Testis (tissue), 3 donors: ENCODE data around the gene SENP7. TPM values are rescaled to one million over a fixed set of nuclear protein-coding genes. Genes with fewer than 3 reads are reported as not detected.

Source experiments
- DNase-seq: peaks from one replicate; pipeline ENCODE4 v3.0.0-alpha.2; 2019
- H3K27ac ChIP-seq, 2 donors: fragments of 200-600 bp; sonication (generic); one replicate each; pipeline ENCODE4 v1.5.1; 2019
- H3K27me3 ChIP-seq: fragments of 200-600 bp; sonication (generic); one replicate; pipeline ENCODE4 v1.5.1; 2019
- H3K36me3 ChIP-seq: fragments of 200-600 bp; sonication (generic); one replicate; pipeline ENCODE4 v1.5.1; 2017; ENCODE audit warnings: low read depth; ENCODE audit errors: missing control alignments
- H3K4me1 ChIP-seq: fragments of 200-600 bp; sonication (generic); one replicate; pipeline ENCODE4 v1.5.1; 2019
- H3K4me3 ChIP-seq, 2 donors: fragments of 200-600 bp; sonication (generic); one replicate each; pipeline ENCODE4 v1.5.1; 2017 to 2019
- H3K9me3 ChIP-seq: fragments of 200-600 bp; sonication (generic); one replicate; pipeline ENCODE4 v1.5.1; 2017
- CTCF ChIP-seq, 3 experiments: fragments of 450-650 bp in 2 of 3; fragments of 200-600 bp in 1 of 3; sonication (generic) in 1 of 3; IDR thresholded peaks; one replicate each; pipeline ENCODE4 v1.5.1; 2016 to 2019; ENCODE audit warnings: antibody characterized with exemption in 3 of 3, mild to moderate bottlenecking in 2 of 3, moderate library complexity in 1 of 3
- POLR2A ChIP-seq: fragments of 450-650 bp; IDR thresholded peaks from one replicate; pipeline ENCODE4 v1.6.1; 2017; ENCODE audit warnings: antibody characterized with exemption, mild to moderate bottlenecking, moderate library complexity
- WGBS, 2 donors: methylation state at CpG; one replicate each; pipeline ENCODE4 v1.1.5; 2018; 5-methylcytosine and 5-hydroxymethylcytosine counted together
- intact Hi-C: fragments of 100-400 bp; cut with DNase I; formaldehyde crosslinking; loops from one replicate; pipeline ENCODE4 v1.15.1; 2023; ENCODE audit warnings: low total_unique reads
- polyA plus RNA-seq: library from polyadenylated mRNA; stranded (reverse); fragments of 350-450 nt; fragmentation: Illumina TruSeq; extraction: RNeasy Lipid Tissue Mini Kit (QIAGEN cat#74804); gene quantifications from one replicate; pipeline ENCODE4 v1.2.3, GENCODE V29; 2014; ENCODE audit warnings: low read depth, low replicate concordance; ENCODE audit not compliant: insufficient read depth
- total RNA-seq, 2 donors: library from RNA; depleted of rRNA; stranded (reverse); fragments of >200 nt; gene quantifications; one replicate each; pipeline ENCODE4 v1.2.3, GENCODE V29; 2016

The SENP7 gene
- total and polyA plus RNA-seq, 3 donors from 2014 or later: 12.6 to 25.7 (median 23.9) TPM

GRCh38 chr3:101527441-101527840 is 14.4 kb upstream of the SENP7 start:
- intact Hi-C loops: no loop called here
- H3K27ac ChIP-seq: no peak overlapping the region
- TF ChIP-seq CTCF (IDR thresholded peaks at IDR 0.05): no peak
- TF ChIP-seq POLR2A: no peak
- no peaks in the 10 kb centered on the region for H3K27me3 ChIP-seq
- H3K36me3 ChIP-seq: no peaks in the 10 kb centered on the region
- no peaks in the 10 kb centered on the region for H3K9me3 ChIP-seq
- WGBS, 2 donors: 41 to 70% methylated on average over 4 of the region's 4 CpGs
- no peak for DNase-seq
- no peak overlapping the region for H3K4me3 ChIP-seq
- H3K4me1 ChIP-seq: no peaks in the 10 kb centered on the region

GRCh38 chr3:101521211-101521701 is 8.2 kb upstream of the SENP7 start:
- 53 to 59% methylated on average over 4 of the region's 4 CpGs for WGBS, 2 donors
- TF ChIP-seq POLR2A (no peak), CTCF (IDR thresholded peaks at IDR 0.05) (no peak)
- Histone ChIP-seq H3K4me1 (no peaks in the 10 kb centered on the region), H3K9me3 (no peaks in the 10 kb centered on the region), H3K4me3 (no peak overlapping the region), H3K27ac (no peak overlapping the region), H3K27me3 (no peaks in the 10 kb centered on the region), H3K36me3 (no peaks in the 10 kb centered on the region)
- intact Hi-C loops: no loop called here
- DNase-seq: peak; percentile 21

- TF ChIP-seq POLR2A (no peak), CTCF (IDR thresholded peaks at IDR 0.05) (no peak)
- no peaks in the 10 kb centered on the region for H3K9me3 ChIP-seq
- 82 to 89% methylated on average over 6 of the region's 6 CpGs for WGBS, 2 donors
- no peak overlapping the region for H3K27ac ChIP-seq
- DNase-seq: no peak
- intact Hi-C loops: no loop called here
- no peaks in the 10 kb centered on the region for H3K4me1 ChIP-seq
- H3K36me3 ChIP-seq: no peaks in the 10 kb centered on the region
- no peaks in the 10 kb centered on the region for H3K27me3 ChIP-seq
- H3K4me3 ChIP-seq: no peak overlapping the region
These were observed 6.8 kb upstream of the SENP7 start for GRCh38 chr3:101519685-101520365.

- 89 to 95% methylated on average over 3 of the region's 3 CpGs for WGBS, 2 donors
- H3K4me3 ChIP-seq: no peak overlapping the region
- peaks cover 5% of the 10 kb centered on the region for H3K4me1 ChIP-seq
- intact Hi-C loops: no loop called here
- H3K27me3 ChIP-seq: no peaks in the 10 kb centered on the region
- H3K27ac ChIP-seq: no peak overlapping the region
- H3K9me3 ChIP-seq: no peaks in the 10 kb centered on the region
- TF ChIP-seq POLR2A: no peak
- no peak for DNase-seq
- no peaks in the 10 kb centered on the region for H3K36me3 ChIP-seq
These were observed 5.4 kb upstream of the SENP7 start for GRCh38 chr3:101518421-101518871.

GRCh38 chr3:101513419-101513986 is 491 bp upstream of the SENP7 start:
- intact Hi-C loops: no loop called here
- H3K9me3 ChIP-seq: no peaks in the 10 kb centered on the region
- H3K36me3 ChIP-seq: no peaks in the 10 kb centered on the region
- 6 to 9% methylated on average over 12 of the region's 12 CpGs for WGBS, 2 donors
- H3K4me1 ChIP-seq: peaks cover 5% of the 10 kb centered on the region
- H3K27me3 ChIP-seq: no peaks in the 10 kb centered on the region
- no peak for DNase-seq
- peak overlapping the region; percentile 94 to 97 for H3K27ac ChIP-seq
- H3K4me3 ChIP-seq: peak overlapping the region; percentile 75 to 93
- TF ChIP-seq POLR2A (no peak), CTCF (IDR thresholded peaks at IDR 0.05) (no peak)
